H4 (cell line): Measurements from ENCODE around the gene LLPH. TPM values are rescaled to one million over a fixed set of nuclear protein-coding genes. Genes with fewer than 3 reads are reported as not detected.
"Not testable (repeated sequence)": the region's sequence is repeated elsewhere in the genome, so short reads cannot be mapped to it uniquely, and the experiment has no call there.

Experiments used
- DNase-seq: peaks from one replicate; pipeline ENCODE4 v3.0.0-alpha.2; 2015; ENCODE audit warnings: low spot score
- total RNA-seq: library from RNA; depleted of rRNA; stranded (reverse); fragments of >200 nt; shearing (Covaris generic); gene quantifications from 2 replicates; pipeline ENCODE4 v1.2.3, GENCODE V29; 2014; rRNA removed

Gene LLPH
- 29.6 and 34.4 TPM in 2 replicates for total RNA-seq

- DNase-seq, result peak; percentile 84
Observed at GRCh38 chr12:66130267-66131066, at the start of gene LLPH. TSS of gene LLPH (minus strand) at chr12:66130750. CDS start at chr12:66129106, 1,644 bp downstream.

GRCh38 chr12:66176105-66176900, 45.8 kb upstream of the LLPH start:
- no peak for DNase-seq

- DNase-seq, result not testable (repeated sequence)
Observed at GRCh38 chr12:66174391-66175325, 44.1 kb upstream of the LLPH start.

GRCh38 chr12:66170606-66171005, 40.1 kb upstream of the LLPH start:
- no peak for DNase-seq

- DNase-seq, result peak; percentile 88
Observed at GRCh38 chr12:66169221-66170170, 38.9 kb upstream of the LLPH start, which contains the start of gene TMBIM4. TSS of gene TMBIM4 (minus strand) at chr12:66169996. CDS start at chr12:66169951, 45 bp downstream.

GRCh38 chr12:66168410-66168809, 37.9 kb upstream of the LLPH start:
- DNase-seq, result no peak

GRCh38 chr12:66166561-66166960, 36.0 kb upstream of the LLPH start:
- DNase-seq, result no peak

- DNase-seq, result no peak
Observed at GRCh38 chr12:66165141-66165540, 34.6 kb upstream of the LLPH start.

- no peak for DNase-seq
Observed at GRCh38 chr12:66164349-66164821, 33.8 kb upstream of the LLPH start.

GRCh38 chr12:66163289-66163688, 32.7 kb upstream of the LLPH start:
- DNase-seq, result no peak

GRCh38 chr12:66162701-66163100, 32.2 kb upstream of the LLPH start:
- DNase-seq, result no peak

GRCh38 chr12:66160704-66161103, 30.2 kb upstream of the LLPH start:
- no peak for DNase-seq

- DNase-seq, result no peak
Observed at GRCh38 chr12:66159123-66159522, 28.6 kb upstream of the LLPH start.

- DNase-seq, result no peak
Observed at GRCh38 chr12:66156654-66157053, 26.1 kb upstream of the LLPH start.

- DNase-seq, result no peak
Observed at GRCh38 chr12:66154776-66155175, 24.2 kb upstream of the LLPH start.

GRCh38 chr12:66152732-66153131, 22.2 kb upstream of the LLPH start:
- no peak for DNase-seq

GRCh38 chr12:66149702-66150398, 19.3 kb upstream of the LLPH start:
- DNase-seq, result no peak

GRCh38 chr12:66144791-66145754, 14.5 kb upstream of the LLPH start:
- DNase-seq, result peak; percentile 71
